ENCODE data around the gene VSTM4. TPM values are rescaled to one million over a fixed set of nuclear protein-coding genes. Genes with fewer than 3 reads are reported as not detected.

The VSTM4 gene
- total and polyA plus RNA-seq, 2 donors (not counting 1 experiment from before 2014, with no cell fraction given), result 8.1 to 27.9 TPM

- H3K9ac ChIP-seq (ENCODE audit: insufficient read depth, low read length), result no peak overlapping the region
- no peaks in the 10 kb centered on the region for H3K4me1 ChIP-seq (ENCODE audit: control insufficient read depth, extremely low read depth, insufficient read depth, low read length)
- H3K4me3 ChIP-seq (replicated peaks in 1 of 4; ENCODE audit: control extremely low read depth in 1 of 4, insufficient read depth in 1 of 4, low read depth in 3 of 4, low read length in 4 of 4), result no peak overlapping the region
- H3K4me2 ChIP-seq (ENCODE audit: extremely low read depth, insufficient read depth, low read length), result no peak overlapping the region
- no peak overlapping the region for H2AFZ ChIP-seq (ENCODE audit: low read length)
- no peaks in the 10 kb centered on the region for H3K9me3 ChIP-seq (ENCODE audit: control insufficient read depth, insufficient read depth, low read depth, low read length)
- TF ChIP-seq, protein P1, sequence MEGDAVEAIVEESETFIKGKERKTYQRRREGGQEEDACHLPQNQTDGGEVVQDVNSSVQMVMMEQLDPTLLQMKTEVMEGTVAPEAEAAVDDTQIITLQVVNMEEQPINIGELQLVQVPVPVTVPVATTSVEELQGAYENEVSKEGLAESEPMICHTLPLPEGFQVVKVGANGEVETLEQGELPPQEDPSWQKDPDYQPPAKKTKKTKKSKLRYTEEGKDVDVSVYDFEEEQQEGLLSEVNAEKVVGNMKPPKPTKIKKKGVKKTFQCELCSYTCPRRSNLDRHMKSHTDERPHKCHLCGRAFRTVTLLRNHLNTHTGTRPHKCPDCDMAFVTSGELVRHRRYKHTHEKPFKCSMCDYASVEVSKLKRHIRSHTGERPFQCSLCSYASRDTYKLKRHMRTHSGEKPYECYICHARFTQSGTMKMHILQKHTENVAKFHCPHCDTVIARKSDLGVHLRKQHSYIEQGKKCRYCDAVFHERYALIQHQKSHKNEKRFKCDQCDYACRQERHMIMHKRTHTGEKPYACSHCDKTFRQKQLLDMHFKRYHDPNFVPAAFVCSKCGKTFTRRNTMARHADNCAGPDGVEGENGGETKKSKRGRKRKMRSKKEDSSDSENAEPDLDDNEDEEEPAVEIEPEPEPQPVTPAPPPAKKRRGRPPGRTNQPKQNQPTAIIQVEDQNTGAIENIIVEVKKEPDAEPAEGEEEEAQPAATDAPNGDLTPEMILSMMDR (conservative IDR thresholded peaks at IDR 0.05 in 1 of 2, IDR thresholded peaks at IDR 0.05 in 1 of 2; ENCODE audit: low read depth in 1 of 2, low read length in 2 of 2), result no peak
- no peak for TF ChIP-seq EZH2 (IDR thresholded peaks at IDR 0.05; ENCODE audit: low read length, missing control alignments)
- H3K27ac ChIP-seq (ENCODE audit: insufficient read depth, low read length), result no peak overlapping the region
- no peaks in the 10 kb centered on the region for H3K36me3 ChIP-seq (ENCODE audit: control insufficient read depth, insufficient read depth, low read length)
- H3K27me3 ChIP-seq (ENCODE audit: control insufficient read depth, insufficient read depth, low read length), result no peaks in the 10 kb centered on the region
- DNase-seq (ENCODE audit: low read depth in 2 of 2), result no peak
- H4K20me1 ChIP-seq (ENCODE audit: control insufficient read depth, extremely low read depth, insufficient read depth, low read length), result no peaks in the 10 kb centered on the region
- no peaks in the 10 kb centered on the region for H3K79me2 ChIP-seq (ENCODE audit: control insufficient read depth, insufficient read depth, low read length)
Observed at GRCh38 chr10:49075743-49076142, 39.6 kb downstream of the VSTM4 start.

DNA sequence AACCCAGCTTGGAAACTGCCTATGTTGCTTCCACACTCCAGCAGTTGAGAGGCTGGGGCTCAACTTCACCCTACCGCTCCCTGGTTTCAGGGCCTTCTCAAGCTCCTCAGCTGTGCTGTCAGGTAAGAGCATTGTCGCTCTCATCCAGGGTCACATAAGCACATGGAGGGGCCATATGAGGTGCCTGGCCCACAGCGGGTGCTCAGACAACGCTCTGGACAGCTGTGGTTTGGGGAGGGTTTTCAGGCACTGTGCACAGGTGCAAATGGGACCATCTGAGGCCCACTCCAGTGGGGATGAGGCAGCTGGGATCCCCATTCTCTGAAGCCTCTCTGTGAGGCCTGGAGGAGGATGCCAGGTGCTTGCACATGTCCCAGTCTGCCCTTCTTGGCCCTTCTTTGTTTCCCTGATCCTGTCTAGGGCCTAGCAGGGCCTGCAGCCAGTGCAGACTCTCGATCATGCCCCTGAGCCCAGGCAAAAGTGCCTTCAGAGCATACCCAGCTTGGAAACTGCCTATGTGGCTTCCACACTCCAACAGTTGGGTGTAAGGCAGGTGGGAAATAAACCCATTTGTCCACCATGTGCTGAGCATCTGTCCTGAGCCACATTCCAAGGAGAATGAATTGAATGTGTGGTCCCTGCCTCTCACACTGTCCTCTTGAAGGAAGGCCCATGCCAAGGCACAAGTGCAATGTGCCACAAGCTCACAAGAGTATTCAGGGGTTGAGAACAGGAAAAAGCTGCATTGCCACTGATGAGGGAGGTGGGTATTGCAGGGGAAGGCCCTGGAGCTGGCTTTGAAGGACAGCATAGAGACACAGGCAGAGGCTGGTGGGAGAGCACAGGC lies 40.3 kb downstream of the VSTM4 start:
- H3K27ac ChIP-seq (ENCODE audit: insufficient read depth, low read length), result no peak overlapping the region
- H3K79me2 ChIP-seq (ENCODE audit: control insufficient read depth, insufficient read depth, low read length), result no peaks in the 10 kb centered on the region
- no peaks in the 10 kb centered on the region for H4K20me1 ChIP-seq (ENCODE audit: control insufficient read depth, extremely low read depth, insufficient read depth, low read length)
- TF ChIP-seq, protein P1 (conservative IDR thresholded peaks at IDR 0.05 in 1 of 2, IDR thresholded peaks at IDR 0.05 in 1 of 2; ENCODE audit: low read depth in 1 of 2, low read length in 2 of 2), result no peak
- no peak for TF ChIP-seq EZH2 (IDR thresholded peaks at IDR 0.05; ENCODE audit: low read length, missing control alignments)
- no peak overlapping the region for H3K4me2 ChIP-seq (ENCODE audit: extremely low read depth, insufficient read depth, low read length)
- H3K4me1 ChIP-seq (ENCODE audit: control insufficient read depth, extremely low read depth, insufficient read depth, low read length), result no peaks in the 10 kb centered on the region
- H3K9ac ChIP-seq (ENCODE audit: insufficient read depth, low read length), result no peak overlapping the region
- H2AFZ ChIP-seq (ENCODE audit: low read length), result no peak overlapping the region
- no peaks in the 10 kb centered on the region for H3K27me3 ChIP-seq (ENCODE audit: control insufficient read depth, insufficient read depth, low read length)
- no peak for DNase-seq (ENCODE audit: low read depth in 2 of 2)
- no peaks in the 10 kb centered on the region for H3K9me3 ChIP-seq (ENCODE audit: control insufficient read depth, insufficient read depth, low read depth, low read length)
- no peaks in the 10 kb centered on the region for H3K36me3 ChIP-seq (ENCODE audit: control insufficient read depth, insufficient read depth, low read length)
- H3K4me3 ChIP-seq (replicated peaks in 1 of 4; ENCODE audit: control extremely low read depth in 1 of 4, insufficient read depth in 1 of 4, low read depth in 3 of 4, low read length in 4 of 4), result no peak overlapping the region

GRCh38 chr10:49072166-49072885 lies 43.0 kb downstream of the VSTM4 start:
- no peaks in the 10 kb centered on the region for H4K20me1 ChIP-seq (ENCODE audit: control insufficient read depth, extremely low read depth, insufficient read depth, low read length)
- H3K4me2 ChIP-seq (ENCODE audit: extremely low read depth, insufficient read depth, low read length), result no peak overlapping the region
- H3K79me2 ChIP-seq (ENCODE audit: control insufficient read depth, insufficient read depth, low read length), result no peaks in the 10 kb centered on the region
- no peaks in the 10 kb centered on the region for H3K9me3 ChIP-seq (ENCODE audit: control insufficient read depth, insufficient read depth, low read depth, low read length)
- no peaks in the 10 kb centered on the region for H3K27me3 ChIP-seq (ENCODE audit: control insufficient read depth, insufficient read depth, low read length)
- no peak overlapping the region for H3K4me3 ChIP-seq (replicated peaks in 1 of 4; ENCODE audit: control extremely low read depth in 1 of 4, insufficient read depth in 1 of 4, low read depth in 3 of 4, low read length in 4 of 4)
- H3K36me3 ChIP-seq (ENCODE audit: control insufficient read depth, insufficient read depth, low read length), result no peaks in the 10 kb centered on the region
- no peak for DNase-seq (ENCODE audit: low read depth in 2 of 2)
- no peak overlapping the region for H3K9ac ChIP-seq (ENCODE audit: insufficient read depth, low read length)
- H2AFZ ChIP-seq (ENCODE audit: low read length), result no peak overlapping the region
- no peak overlapping the region for H3K27ac ChIP-seq (ENCODE audit: insufficient read depth, low read length)
- no peak for TF ChIP-seq EZH2 (IDR thresholded peaks at IDR 0.05; ENCODE audit: low read length, missing control alignments)
- TF ChIP-seq, protein P1 (conservative IDR thresholded peaks at IDR 0.05 in 1 of 2, IDR thresholded peaks at IDR 0.05 in 1 of 2; ENCODE audit: low read depth in 1 of 2, low read length in 2 of 2), result no peak
- H3K4me1 ChIP-seq (ENCODE audit: control insufficient read depth, extremely low read depth, insufficient read depth, low read length), result no peaks in the 10 kb centered on the region
